Astrocyte of the spinal cord (primary cell): ENCODE results near the gene CNDP1.
"Not testable (repeated sequence)": the region's sequence is repeated elsewhere in the genome, so short reads cannot be mapped to it uniquely, and the experiment has no call there.

Experiments
- DNase-seq: peaks from one replicate; pipeline ENCODE4 v3.0.0; 2011; ENCODE audit warnings: low read depth, low spot score
- H3K4me3 ChIP-seq: 2 replicates; pipeline ENCODE4 v1.5.1; 2011; ENCODE audit warnings: low read depth, mild to moderate bottlenecking, low read length, moderate library complexity
- in situ Hi-C: cut with HindIII; loops from 2 replicates; pipeline ENCODE4 v1.10.0; 2017; ENCODE audit warnings: low sequenced_read_pairs
- TF ChIP-seq, protein P1 (sequence below): IDR thresholded peaks from 2 replicates; pipeline ENCODE4 v1.5.1; 2012; ENCODE audit warnings: low read depth, mild to moderate bottlenecking, low read length, inconsistent platforms

The CNDP1 gene

GRCh38 chr18:74498712-74499627, 35.3 kb upstream of the CNDP1 start:
- no peak overlapping the region for H3K4me3 ChIP-seq
- in situ Hi-C loops: no loop called here
- TF ChIP-seq, protein P1, sequence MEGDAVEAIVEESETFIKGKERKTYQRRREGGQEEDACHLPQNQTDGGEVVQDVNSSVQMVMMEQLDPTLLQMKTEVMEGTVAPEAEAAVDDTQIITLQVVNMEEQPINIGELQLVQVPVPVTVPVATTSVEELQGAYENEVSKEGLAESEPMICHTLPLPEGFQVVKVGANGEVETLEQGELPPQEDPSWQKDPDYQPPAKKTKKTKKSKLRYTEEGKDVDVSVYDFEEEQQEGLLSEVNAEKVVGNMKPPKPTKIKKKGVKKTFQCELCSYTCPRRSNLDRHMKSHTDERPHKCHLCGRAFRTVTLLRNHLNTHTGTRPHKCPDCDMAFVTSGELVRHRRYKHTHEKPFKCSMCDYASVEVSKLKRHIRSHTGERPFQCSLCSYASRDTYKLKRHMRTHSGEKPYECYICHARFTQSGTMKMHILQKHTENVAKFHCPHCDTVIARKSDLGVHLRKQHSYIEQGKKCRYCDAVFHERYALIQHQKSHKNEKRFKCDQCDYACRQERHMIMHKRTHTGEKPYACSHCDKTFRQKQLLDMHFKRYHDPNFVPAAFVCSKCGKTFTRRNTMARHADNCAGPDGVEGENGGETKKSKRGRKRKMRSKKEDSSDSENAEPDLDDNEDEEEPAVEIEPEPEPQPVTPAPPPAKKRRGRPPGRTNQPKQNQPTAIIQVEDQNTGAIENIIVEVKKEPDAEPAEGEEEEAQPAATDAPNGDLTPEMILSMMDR: no peak
- DNase-seq: no peak

GRCh38 chr18:74499633-74500032, 34.7 kb upstream of the CNDP1 start:
- DNase-seq: no peak
- TF ChIP-seq, protein P1: no peak
- H3K4me3 ChIP-seq: no peak overlapping the region
- in situ Hi-C loops: no loop called here

GRCh38 chr18:74500372-74500771, 33.9 kb upstream of the CNDP1 start:
- no peak overlapping the region for H3K4me3 ChIP-seq
- in situ Hi-C loops: no loop called here
- TF ChIP-seq, protein P1: no peak
- no peak for DNase-seq

DNA sequence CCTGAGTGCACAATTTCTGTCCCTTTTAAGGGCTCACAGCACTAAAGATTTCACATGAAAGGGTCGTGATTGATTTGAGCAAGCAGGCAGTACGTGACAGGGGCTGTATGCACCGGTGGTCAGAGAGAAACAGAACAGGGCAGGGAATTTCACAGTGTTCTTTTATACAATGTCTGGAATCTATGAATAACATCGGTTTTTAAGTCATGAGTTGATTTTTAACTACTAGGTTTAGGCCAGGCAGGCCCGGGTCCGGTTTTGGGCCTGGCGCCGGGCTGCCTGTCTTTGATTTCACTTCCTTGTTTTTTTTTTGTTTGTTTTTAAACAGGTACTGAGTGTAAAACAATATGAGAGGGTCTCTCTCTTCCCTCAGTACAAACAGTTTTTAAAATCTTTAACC, 33.5 kb upstream of the CNDP1 start:
- in situ Hi-C loops, H3K4me3 ChIP-seq, DNase-seq: not testable (repeated sequence)

DNA sequence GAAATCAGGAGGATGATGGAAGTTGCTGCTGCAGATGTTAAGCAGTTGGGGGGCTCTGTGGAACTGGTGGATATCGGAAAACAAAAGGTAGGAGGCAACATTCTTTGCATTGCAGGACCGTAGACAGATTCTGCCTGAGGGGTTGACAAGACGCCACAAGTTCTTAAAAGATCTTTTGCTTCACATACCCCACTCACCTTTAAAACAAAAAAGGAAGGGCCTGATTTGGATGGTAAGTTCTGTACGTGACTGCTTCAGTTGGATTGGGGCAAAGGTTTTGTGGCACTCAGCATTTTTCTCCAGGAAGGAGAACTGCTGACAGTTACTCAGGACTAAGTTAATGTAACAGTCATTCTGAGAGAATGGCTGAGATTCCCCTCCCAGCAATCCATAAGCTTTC, 32.9 kb upstream of the CNDP1 start:
- DNase-seq: no peak
- H3K4me3 ChIP-seq: no peak overlapping the region
- in situ Hi-C loops: no loop called here
- TF ChIP-seq, protein P1: no peak

DNA sequence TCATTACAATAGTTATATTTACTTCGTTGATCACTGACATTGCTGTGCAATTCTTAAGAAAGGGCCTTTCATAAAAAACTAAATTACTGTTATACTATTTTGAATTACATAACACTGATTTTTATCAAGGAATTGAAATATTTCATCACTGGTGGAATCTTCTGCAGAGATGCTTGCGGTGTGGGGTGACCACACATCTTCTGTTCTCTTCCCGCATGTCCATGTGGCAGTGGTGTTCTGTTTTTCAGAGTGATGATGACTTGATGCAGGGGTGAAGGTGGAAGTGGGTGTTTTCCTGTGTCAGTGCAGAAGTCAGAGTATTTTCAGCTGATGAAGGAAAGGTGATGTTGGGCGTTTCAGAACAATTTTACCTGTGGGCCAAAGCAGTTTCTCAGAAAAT, 31.2 kb upstream of the CNDP1 start:
- DNase-seq: no peak
- TF ChIP-seq, protein P1: no peak
- H3K4me3 ChIP-seq: no peak overlapping the region
- in situ Hi-C loops: no loop called here

DNA sequence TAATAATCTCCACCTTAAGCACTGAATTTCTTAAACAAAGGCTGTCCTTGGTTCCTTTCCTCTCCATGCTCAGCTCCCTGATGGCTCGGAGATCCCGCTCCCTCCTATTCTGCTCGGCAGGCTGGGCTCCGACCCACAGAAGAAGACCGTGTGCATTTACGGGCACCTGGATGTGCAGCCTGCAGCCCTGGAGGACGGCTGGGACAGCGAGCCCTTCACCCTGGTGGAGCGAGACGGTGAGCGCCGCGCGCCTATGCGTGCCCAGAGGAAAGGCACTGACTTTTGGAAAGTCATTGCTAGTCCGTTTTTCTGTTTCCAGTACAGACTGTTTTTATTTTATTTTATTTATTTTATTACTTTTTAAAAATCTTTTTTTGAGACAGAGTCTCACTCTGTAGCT, 28.5 kb upstream of the CNDP1 start:
- in situ Hi-C loops: no loop called here
- H3K4me3 ChIP-seq: no peak overlapping the region
- DNase-seq: no peak
- TF ChIP-seq, protein P1: no peak
